HepG2 (cell line): ENCODE results near the gene CCDC6. TPM values are rescaled to one million over a fixed set of nuclear protein-coding genes. Genes with fewer than 3 reads are reported as not detected.

ENCODE experiments used
- ATAC-seq: fragments of 200-7000 bp; cut with Tn5 transposase; 3 replicates; pipeline ENCODE4 v1.9.1; 2020; ENCODE audit warnings: mild to moderate bottlenecking, moderate library complexity
- BruUV-seq: library from RNA; stranded (reverse); fragments of 400-500 nt; replicated peaks from 2 replicates; lab custom pipeline; 2021; lab: Mats Ljungman, UMichigan
- CTCF ChIA-PET: fragments of 300-600 bp; formaldehyde crosslinking; extraction: SDS; loops from one replicate; lab custom pipeline; 2021; ENCODE audit warnings: low total read pairs, inconsistent platforms, low intra/inter-chr PET ratio; lab: Yijun Ruan, JAX
- POLR2A ChIA-PET: fragments of 350-600 bp; sonication (Branson Sonifier 250); formaldehyde crosslinking; loops from one replicate; lab custom pipeline; 2020; ENCODE audit warnings: antibody characterized with exemption, inconsistent platforms; lab: Yijun Ruan, JAX
- DNase-seq: peaks from one replicate; pipeline ENCODE4 v3.0.0-alpha.2; 2015; ENCODE audit warnings: low spot score
- FAIRE-seq: peaks from 3 replicates; lab custom pipeline; 2011; peaks lifted over from hg19 to GRCh38; lab: Jason Lieb, UNC
- H2AFZ ChIP-seq: one replicate; pipeline ENCODE4 v1.6.1; 2011; ENCODE audit warnings: low read length, inconsistent platforms
- H3K27ac ChIP-seq: fragments of 300-600 bp; 3 replicates; pipeline ENCODE4 v1.8.0; 2011; ENCODE audit warnings: mixed run types, mild to moderate bottlenecking, mixed read lengths, low read length, inconsistent platforms; ENCODE audit not compliant: insufficient read depth; ENCODE audit errors: extremely low read length
- H3K27me3 ChIP-seq, 2 experiments: fragments of 200-600 bp in 1 of 2; 2 replicates in 1 of 2; 3 replicates in 1 of 2; pipeline versions ENCODE4 v1.6.0 to v1.8.0; 2011; ENCODE audit warnings: low read length in 2 of 2, mild to moderate bottlenecking in 2 of 2, moderate library complexity in 2 of 2, inconsistent platforms in 1 of 2; ENCODE audit not compliant: insufficient read depth in 2 of 2, control insufficient read depth in 1 of 2
- H3K36me3 ChIP-seq, 2 experiments: fragments of 200-600 bp in 1 of 2; replicated peaks in 1 of 2; 2 replicates in 1 of 2; 3 replicates in 1 of 2; pipeline versions ENCODE4 v1.5.1 to v1.8.0; 2011; ENCODE audit warnings: low read length in 2 of 2, inconsistent platforms in 1 of 2; ENCODE audit not compliant: insufficient read depth in 2 of 2, control insufficient read depth in 1 of 2
- H3K4me1 ChIP-seq: 2 replicates; pipeline ENCODE4 v1.5.1; 2012; ENCODE audit warnings: low read length, inconsistent platforms; ENCODE audit not compliant: insufficient read depth
- H3K4me2 ChIP-seq: 2 replicates; pipeline ENCODE4 v1.6.0; 2011; ENCODE audit warnings: low read depth, low read length, inconsistent platforms
- H3K4me3 ChIP-seq, 3 experiments: fragments of 200-600 bp in 1 of 3; sonication (generic), shearing (Covaris generic) in 1 of 3; replicated peaks in 1 of 3; 2 replicates each; pipeline ENCODE4 v1.5.1; 2011 to 2016; ENCODE audit warnings: low read length in 3 of 3, inconsistent platforms in 2 of 3, low read depth in 2 of 3, mild to moderate bottlenecking in 2 of 3, control low read depth in 1 of 3, mixed read lengths in 1 of 3; ENCODE audit not compliant: insufficient read depth in 1 of 3
- H3K79me2 ChIP-seq: one replicate; pipeline ENCODE4 v1.6.1; 2011; ENCODE audit warnings: low read length, inconsistent platforms; ENCODE audit not compliant: insufficient read depth
- H3K9ac ChIP-seq: 2 replicates; pipeline ENCODE4 v1.6.0; 2011; ENCODE audit warnings: mild to moderate bottlenecking, low read depth, low read length, inconsistent platforms; ENCODE audit not compliant: insufficient read depth
- H3K9me3 ChIP-seq: 2 replicates; pipeline ENCODE4 v1.5.1; 2012; ENCODE audit warnings: mild to moderate bottlenecking, low read length
- H4K20me1 ChIP-seq: 2 replicates; pipeline ENCODE4 v1.6.0; 2011; ENCODE audit warnings: inconsistent platforms, mild to moderate bottlenecking, low read length, moderate library complexity; ENCODE audit not compliant: insufficient read depth
- AFF4 ChIP-seq: sonication (generic); formaldehyde crosslinking; IDR thresholded peaks from 2 replicates; pipeline ENCODE4 v1.4.0; 2020; ENCODE audit warnings: missing genetic modification reagents
- ARNT2 ChIP-seq: sonication (generic); formaldehyde crosslinking; IDR thresholded peaks from 2 replicates; pipeline ENCODE4 v1.8.0; 2022; ENCODE audit warnings: mild to moderate bottlenecking, low read depth, missing genetic modification reagents, moderate library complexity
- MTERF4 ChIP-seq: sonication (generic); formaldehyde crosslinking; IDR thresholded peaks from 2 replicates; pipeline ENCODE4 v1.8.0; 2023; ENCODE audit warnings: mild to moderate bottlenecking, missing genetic modification reagents
- MXD4 ChIP-seq: IDR thresholded peaks from 2 replicates; pipeline ENCODE4 v1.6.1; 2016; ENCODE audit warnings: mild to moderate bottlenecking, missing biosample characterization, missing genetic modification reagents
- in situ Hi-C: cut with HindIII; loops from 2 replicates; pipeline ENCODE4 v1.10.0; 2017; ENCODE audit warnings: low pct_unique_long_range_greater_than_20kb; ENCODE audit not compliant: extremely low pct_ligation_motif_present
- intact Hi-C: fragments of 100-400 bp; cut with micrococcal nuclease; formaldehyde crosslinking; loops from one replicate; pipeline ENCODE4 v1.10.0; 2022; ENCODE audit not compliant: unreplicated experiment
- polyA plus RNA-seq, 8 experiments: library from polyadenylated mRNA; depleted of rRNA in 3 of 8; stranded (reverse) in 7 of 8; unstranded in 1 of 8; fragments of >200 nt; fragmentation: Illumina TruSeq in 4 of 8; extraction: Trizol in 4 of 8; gene quantifications; 2 replicates each; pipeline versions ENCODE4 v1.2.1 to v1.2.3, GENCODE V29; 2011 to 2016; ENCODE audit warnings: low read depth in 4 of 8, missing spikeins in 1 of 8, mixed read lengths in 1 of 8; ENCODE audit not compliant: insufficient read depth in 1 of 8
- total RNA-seq, 5 experiments: library from RNA; depleted of rRNA; stranded (reverse); fragments of >200 nt; fragmentation: Illumina TruSeq; extraction: Trizol; gene quantifications; 2 replicates each; pipeline ENCODE4 v1.2.3, GENCODE V29; 2016; ENCODE audit warnings: low read depth in 1 of 5

The CCDC6 gene
- total and polyA plus RNA-seq, 2 of the 13 experiments (the other 11 are each of a cell fraction or from before 2014, with no cell fraction given), result 17.9 to 18.3 TPM

GRCh38 chr10:59823751-59824150 lies 82.6 kb downstream of the CCDC6 start:
- CTCF ChIA-PET, result no interaction called here
- in situ Hi-C loops, result loop anchor here (25.0 kb wide), 1 partner anchor 1036 kb away; no protein-coding TSS in a partner anchor

More at GRCh38 chr10:59823751-59824150, 82.6 kb downstream of the CCDC6 start:
- no peak for TF ChIP-seq MTERF4
- no peak for TF ChIP-seq MXD4 (CRISPR knock-in tag)
- no peak for TF ChIP-seq ARNT2 (CRISPR knock-in tag)
- TF ChIP-seq AFF4, result no peak
- intact Hi-C loops, result loop anchor here (10.0 kb wide), 1 partner anchor 579 kb away; no protein-coding TSS in a partner anchor
- ATAC-seq, result no peak
- Histone ChIP-seq H3K36me3 (peaks cover 0 to 3% of the 10 kb centered on the region in 2 experiments; a peak in 2 of 5 replicates), H3K79me2 (peaks cover 2% of the 10 kb centered on the region), H3K9me3 (no peaks in the 10 kb centered on the region), H3K4me3 (no peak overlapping the region), H3K9ac (no peak overlapping the region), H3K27me3 (no peaks in the 10 kb centered on the region), H3K27ac (no peak overlapping the region), H3K4me1 (no peaks in the 10 kb centered on the region), H4K20me1 (no peaks in the 10 kb centered on the region), H3K4me2 (no peak overlapping the region), H2AFZ (no peak overlapping the region)
- FAIRE-seq, result no peak
- DNase-seq, result no peak
- BruUV-seq, result no TSS peak
- POLR2A ChIA-PET, result no interaction called here
